MCF 10A (cell line): ENCODE results near the gene NTPCR. TPM values are rescaled to one million over a fixed set of nuclear protein-coding genes. Genes with fewer than 3 reads are reported as not detected.

Source experiments
- BruUV-seq: library from RNA; stranded (reverse); fragments of 400-500 nt; replicated peaks from 2 replicates; lab custom pipeline; 2021; lab: Mats Ljungman, UMichigan
- CTCF ChIA-PET: fragments of 300-600 bp; sonication (Branson Sonifier 250); formaldehyde crosslinking; extraction: SDS; loops from one replicate; lab custom pipeline; 2021; ENCODE audit warnings: antibody characterized with exemption, inconsistent platforms; lab: Yijun Ruan, JAX
- POLR2A ChIA-PET: fragments of 300-600, 350-650 bp; sonication (Branson Sonifier 250); formaldehyde crosslinking; extraction: SDS; loops from one replicate; lab custom pipeline; 2020; ENCODE audit warnings: antibody characterized with exemption, inconsistent platforms; lab: Yijun Ruan, JAX
- DNase-seq: peaks from one replicate; pipeline ENCODE4 v3.0.0-alpha.2; 2018; ENCODE audit not compliant: unreplicated experiment
- H3K27ac Mint-ChIP-seq: one replicate; pipeline ENCODE4 v1.8.0; 2022; ENCODE audit warnings: mild to moderate bottlenecking, low read depth, mixed read lengths; ENCODE audit not compliant: unreplicated experiment
- H3K27me3 Mint-ChIP-seq: one replicate; pipeline ENCODE4 v1.8.0; 2022; ENCODE audit warnings: mixed read lengths; ENCODE audit not compliant: insufficient read depth, unreplicated experiment
- H3K36me3 Mint-ChIP-seq: one replicate; pipeline ENCODE4 v1.8.0; 2022; ENCODE audit warnings: mild to moderate bottlenecking, moderate library complexity, mixed read lengths; ENCODE audit not compliant: insufficient read depth, unreplicated experiment
- H3K4me1 Mint-ChIP-seq: one replicate; pipeline ENCODE4 v1.8.0; 2022; ENCODE audit warnings: mixed read lengths; ENCODE audit not compliant: insufficient read depth, unreplicated experiment
- H3K4me3 Mint-ChIP-seq: one replicate; pipeline ENCODE4 v1.8.0; 2022; ENCODE audit warnings: mild to moderate bottlenecking, moderate library complexity, mixed read lengths; ENCODE audit not compliant: unreplicated experiment
- H3K9me3 Mint-ChIP-seq: one replicate; pipeline ENCODE4 v1.8.0; 2022; ENCODE audit warnings: mixed read lengths; ENCODE audit not compliant: unreplicated experiment
- intact Hi-C: fragments of 100-400 bp; cut with micrococcal nuclease; formaldehyde crosslinking; loops from 2 replicates; pipeline ENCODE4 v1.14.1; 2022
- total RNA-seq: library from RNA; stranded (reverse); gene quantifications from 2 replicates; pipeline ENCODE4 v1.2.3, GENCODE V29; 2022
- TF ChIP-seq, protein P1 (sequence below): fragments of 200-600 bp; IDR thresholded peaks from one replicate; pipeline ENCODE4 v1.8.0; 2022; ENCODE audit warnings: antibody characterized with exemption, mild to moderate bottlenecking; ENCODE audit not compliant: unreplicated experiment

Gene NTPCR
- total RNA-seq, 1 experiment from 2014 or later: 129 TPM

DNA sequence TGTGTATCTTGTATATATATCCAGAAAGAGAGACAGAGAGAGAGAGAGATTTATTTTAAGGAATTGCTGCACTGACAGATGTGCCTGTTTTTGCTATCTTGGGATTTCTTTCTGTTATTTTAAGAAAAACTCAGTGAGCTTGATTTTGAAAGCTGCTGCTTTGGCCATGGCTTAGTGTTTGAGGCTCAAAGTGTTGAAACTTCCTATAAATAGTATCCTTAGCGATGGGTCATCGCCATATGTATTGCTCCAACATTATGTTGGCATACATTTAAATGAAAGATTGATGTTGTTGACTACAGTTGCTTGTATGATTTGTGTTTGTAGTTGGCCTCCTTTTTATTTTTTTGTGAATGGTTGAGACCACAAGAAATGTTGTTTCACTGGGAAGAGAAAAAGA, 29.0 kb upstream of the NTPCR start:
- no TSS peak for BruUV-seq
- TF ChIP-seq, protein P1, sequence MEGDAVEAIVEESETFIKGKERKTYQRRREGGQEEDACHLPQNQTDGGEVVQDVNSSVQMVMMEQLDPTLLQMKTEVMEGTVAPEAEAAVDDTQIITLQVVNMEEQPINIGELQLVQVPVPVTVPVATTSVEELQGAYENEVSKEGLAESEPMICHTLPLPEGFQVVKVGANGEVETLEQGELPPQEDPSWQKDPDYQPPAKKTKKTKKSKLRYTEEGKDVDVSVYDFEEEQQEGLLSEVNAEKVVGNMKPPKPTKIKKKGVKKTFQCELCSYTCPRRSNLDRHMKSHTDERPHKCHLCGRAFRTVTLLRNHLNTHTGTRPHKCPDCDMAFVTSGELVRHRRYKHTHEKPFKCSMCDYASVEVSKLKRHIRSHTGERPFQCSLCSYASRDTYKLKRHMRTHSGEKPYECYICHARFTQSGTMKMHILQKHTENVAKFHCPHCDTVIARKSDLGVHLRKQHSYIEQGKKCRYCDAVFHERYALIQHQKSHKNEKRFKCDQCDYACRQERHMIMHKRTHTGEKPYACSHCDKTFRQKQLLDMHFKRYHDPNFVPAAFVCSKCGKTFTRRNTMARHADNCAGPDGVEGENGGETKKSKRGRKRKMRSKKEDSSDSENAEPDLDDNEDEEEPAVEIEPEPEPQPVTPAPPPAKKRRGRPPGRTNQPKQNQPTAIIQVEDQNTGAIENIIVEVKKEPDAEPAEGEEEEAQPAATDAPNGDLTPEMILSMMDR: no peak
- Mint-ChIP-seq H3K27me3 (no peaks in the 10 kb centered on the region), H3K4me1 (no peaks in the 10 kb centered on the region), H3K9me3 (peaks cover 7% of the 10 kb centered on the region), H3K4me3 (no peak overlapping the region), H3K36me3 (peaks cover 4% of the 10 kb centered on the region), H3K27ac (no peak overlapping the region)
- intact Hi-C loops: no loop called here
- POLR2A ChIA-PET: interaction anchor here (1.2 to 1.5 kb wide), 3 partner anchors 9 to 17 kb away, joined by 3 to 4 read pairs (median 3); no protein-coding TSS in a partner anchor
- CTCF ChIA-PET: interaction anchor here (0.6 to 1.6 kb wide), 3 partner anchors 13 to 22 kb away, joined by 3 to 4 read pairs (median 3); no protein-coding TSS in a partner anchor
- no peak for DNase-seq

DNA sequence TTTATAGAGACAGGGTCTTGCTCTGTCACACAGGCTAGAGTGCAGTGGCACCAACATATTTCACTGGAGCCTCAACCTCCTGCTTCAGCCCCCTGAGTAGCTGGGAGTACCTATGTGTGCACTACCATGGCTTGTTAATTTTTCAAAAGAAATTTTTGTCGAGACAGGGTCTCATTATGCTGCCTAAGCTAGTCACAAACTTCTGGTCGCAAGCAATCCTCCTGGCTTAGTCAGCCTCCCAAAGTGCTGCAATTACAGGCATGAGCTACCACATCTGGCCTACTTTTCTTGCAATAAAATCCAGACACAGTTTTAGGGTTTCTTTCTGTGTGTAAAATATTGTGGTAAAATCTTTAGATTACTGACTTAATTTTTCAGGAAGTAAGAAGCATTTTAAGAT, 27.9 kb upstream of the NTPCR start:
- Mint-ChIP-seq H3K4me3 (no peak overlapping the region), H3K9me3 (peaks cover 7% of the 10 kb centered on the region), H3K27ac (no peak overlapping the region), H3K27me3 (no peaks in the 10 kb centered on the region), H3K4me1 (no peaks in the 10 kb centered on the region), H3K36me3 (peaks cover 4% of the 10 kb centered on the region)
- ChIA-PET CTCF (interaction anchor here (1.5 to 1.6 kb wide), 2 partner anchors 11 to 24 kb away, joined by 3 to 4 read pairs; no protein-coding TSS in a partner anchor), POLR2A (interaction anchor here (1.3 kb wide), 1 partner anchor 12 kb away, joined by 3 read pairs; no protein-coding TSS in a partner anchor)
- no peak for DNase-seq
- TF ChIP-seq, protein P1: no peak
- intact Hi-C loops: no loop called here
- no TSS peak for BruUV-seq

DNA sequence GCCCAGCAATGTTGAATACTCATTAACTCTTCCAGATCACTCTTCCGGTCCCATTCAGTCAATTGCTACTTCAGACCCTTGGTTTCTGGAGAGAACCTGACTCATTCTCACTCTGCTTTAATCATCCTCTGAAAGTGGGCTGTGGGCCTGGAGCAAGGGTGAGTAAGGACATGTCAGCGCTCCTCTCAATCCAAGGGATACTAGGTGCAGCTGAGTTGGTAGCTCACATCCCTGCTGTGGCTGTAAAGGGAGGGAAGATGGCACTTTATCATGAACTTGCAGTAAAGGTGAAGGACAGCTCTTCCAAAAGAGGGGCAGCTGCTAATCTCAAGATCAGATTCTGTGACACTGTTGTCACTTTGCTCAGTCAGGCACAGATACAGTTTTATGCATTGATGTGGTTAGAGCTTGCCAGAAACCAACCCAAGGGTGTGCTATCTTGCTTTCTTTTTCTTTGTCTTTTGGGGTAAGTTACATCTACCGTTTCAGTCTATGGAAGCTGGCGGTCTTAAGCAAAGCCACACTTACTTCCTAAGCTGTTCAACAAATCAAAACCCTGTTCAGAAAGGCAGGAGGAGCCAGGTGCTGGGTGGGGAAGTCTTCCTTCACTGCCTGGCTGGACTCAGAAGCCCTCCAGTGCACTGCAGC, 26.5 kb upstream of the NTPCR start:
- POLR2A ChIA-PET: interaction anchor here (0.8 kb wide), 1 partner anchor 12 kb away, joined by 3 read pairs; no protein-coding TSS in a partner anchor
- Mint-ChIP-seq H3K9me3 (no peaks in the 10 kb centered on the region), H3K36me3 (peaks cover 4% of the 10 kb centered on the region), H3K27ac (no peak overlapping the region), H3K4me1 (no peaks in the 10 kb centered on the region), H3K27me3 (no peaks in the 10 kb centered on the region), H3K4me3 (no peak overlapping the region)
- intact Hi-C loops: no loop called here
- DNase-seq: peak; percentile 16
- TF ChIP-seq, protein P1: no peak
- CTCF ChIA-PET: interaction anchor here (1.6 kb wide), 1 partner anchor 12 kb away, joined by 4 read pairs; no protein-coding TSS in a partner anchor
- BruUV-seq: no TSS peak

DNA sequence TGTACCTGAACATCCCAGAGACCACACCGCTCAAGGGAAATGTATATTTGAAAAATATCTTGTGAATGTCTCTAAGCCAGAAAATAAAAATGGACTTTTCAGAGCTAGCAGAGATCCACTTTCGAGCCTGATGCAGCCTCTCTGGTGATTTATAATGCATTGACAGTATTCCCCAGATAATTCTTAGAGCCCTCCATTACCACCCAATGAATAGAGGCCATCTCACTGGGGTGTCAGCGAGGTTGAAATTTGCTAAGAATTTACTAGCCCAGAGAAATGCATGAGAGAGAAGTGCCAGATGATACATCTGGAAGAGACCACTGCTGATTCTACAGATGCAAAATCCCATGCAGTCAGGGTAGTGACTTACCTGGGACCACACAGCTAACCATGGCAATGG, 25.5 kb upstream of the NTPCR start:
- H3K9me3 Mint-ChIP-seq: no peaks in the 10 kb centered on the region
- TF ChIP-seq, protein P1: no peak
- no peaks in the 10 kb centered on the region for H3K27me3 Mint-ChIP-seq
- DNase-seq: no peak
- H3K27ac Mint-ChIP-seq: no peak overlapping the region
- no peak overlapping the region for H3K4me3 Mint-ChIP-seq
- ChIA-PET POLR2A (no interaction called here), CTCF (no interaction called here)
- H3K4me1 Mint-ChIP-seq: no peaks in the 10 kb centered on the region
- intact Hi-C loops: no loop called here
- peaks cover 4% of the 10 kb centered on the region for H3K36me3 Mint-ChIP-seq
- BruUV-seq: no TSS peak
